Naive thymus-derived CD4-positive, alpha-beta T cell (primary cell): ENCODE measurements around the gene CELA3B. TPM values are rescaled to one million over a fixed set of nuclear protein-coding genes. Genes with fewer than 3 reads are reported as not detected.
A peak's percentile ranks its signal among the peaks of the same experiment; 100 is the strongest.
"Not testable (repeated sequence)": the region's sequence is repeated elsewhere in the genome, so short reads cannot be mapped to it uniquely, and the experiment has no call there.

Source experiments
- ATAC-seq: fragments of 150-1000 bp; cut with Tn5 transposase; 2 replicates; pipeline ENCODE4 v1.10.0; 2021; ENCODE audit warnings: mild to moderate bottlenecking, moderate library complexity
- CTCF ChIA-PET: fragments of 350-600 bp; sonication (Branson Sonifier 250); formaldehyde crosslinking; loops from one replicate; lab custom pipeline; 2021; ENCODE audit warnings: antibody characterized with exemption; lab: Charles Lee
- POLR2A ChIA-PET: fragments of 350-600 bp; sonication (Branson Sonifier 250); formaldehyde crosslinking; loops from one replicate; lab custom pipeline; 2021; ENCODE audit warnings: antibody characterized with exemption, inconsistent platforms; lab: Charles Lee
- DNase-seq, 9 donors: peaks; one replicate each; pipeline versions ENCODE4 v3.0.0 to v3.0.0-alpha.2; 2020 to 2022; ENCODE audit warnings: mixed read lengths in 1 of 9
- H3K27ac ChIP-seq: one replicate; pipeline ENCODE4 v1.7.0; 2013; ENCODE audit warnings: mild to moderate bottlenecking, low read depth, low read length, moderate library complexity
- H3K27me3 ChIP-seq, 2 donors: one replicate each; pipeline ENCODE4 v1.7.0; 2013; ENCODE audit warnings: low read length in 2 of 2, mild to moderate bottlenecking in 2 of 2, moderate library complexity in 2 of 2; ENCODE audit not compliant: control insufficient read depth in 2 of 2, insufficient read depth in 2 of 2
- H3K36me3 ChIP-seq, 3 experiments: 1 replicate in 2 of 3; 2 replicates in 1 of 3; pipeline ENCODE4 v1.7.0; 2013; ENCODE audit warnings: low read length in 3 of 3, mild to moderate bottlenecking in 3 of 3, moderate library complexity in 1 of 3; ENCODE audit not compliant: insufficient read depth in 3 of 3, control insufficient read depth in 2 of 3
- H3K4me1 ChIP-seq, 2 donors: one replicate each; pipeline ENCODE4 v1.7.0; 2013; ENCODE audit warnings: low read length in 2 of 2, mild to moderate bottlenecking in 2 of 2, moderate library complexity in 1 of 2; ENCODE audit not compliant: control insufficient read depth in 2 of 2, insufficient read depth in 2 of 2
- H3K4me3 ChIP-seq: 2 replicates; pipeline ENCODE4 v1.7.0; 2013; ENCODE audit warnings: mild to moderate bottlenecking, low read length
- H3K9me3 ChIP-seq, 3 experiments: 1 replicate in 2 of 3; 2 replicates in 1 of 3; pipeline ENCODE4 v1.7.0; 2013; ENCODE audit warnings: low read length in 3 of 3; ENCODE audit not compliant: control insufficient read depth in 2 of 3
- H3K27ac Mint-ChIP-seq, 9 donors: one replicate each; pipeline ENCODE4 v1.8.0; 2020 to 2022; ENCODE audit warnings: mixed read lengths in 9 of 9, mild to moderate bottlenecking in 8 of 9, moderate library complexity in 5 of 9, inconsistent platforms in 2 of 9
- H3K27me3 Mint-ChIP-seq, 5 donors: one replicate each; pipeline ENCODE4 v1.8.0; 2021 to 2022; ENCODE audit warnings: mixed read lengths in 5 of 5, mild to moderate bottlenecking in 1 of 5
- H3K36me3 Mint-ChIP-seq, 5 donors: one replicate each; pipeline ENCODE4 v1.8.0; 2020 to 2022; ENCODE audit warnings: mixed read lengths in 5 of 5, mild to moderate bottlenecking in 3 of 5, inconsistent platforms in 1 of 5
- H3K4me1 Mint-ChIP-seq, 7 donors: one replicate each; pipeline ENCODE4 v1.8.0; 2020 to 2022; ENCODE audit warnings: mixed read lengths in 7 of 7, mild to moderate bottlenecking in 3 of 7, inconsistent platforms in 1 of 7
- H3K4me3 Mint-ChIP-seq, 10 donors: one replicate each; pipeline ENCODE4 v1.8.0; 2020 to 2022; ENCODE audit warnings: mild to moderate bottlenecking in 10 of 10, mixed read lengths in 10 of 10, moderate library complexity in 6 of 10, inconsistent platforms in 2 of 10
- H3K9me3 Mint-ChIP-seq, 11 donors: one replicate each; pipeline ENCODE4 v1.8.0; 2020 to 2022; ENCODE audit warnings: mixed read lengths in 11 of 11, mild to moderate bottlenecking in 4 of 11, inconsistent platforms in 1 of 11, moderate library complexity in 1 of 11
- intact Hi-C, 2 donors: fragments of 100-400 bp; cut with micrococcal nuclease; formaldehyde crosslinking; loops; one replicate each; pipeline ENCODE4 v1.15.1; 2023
- polyA plus RNA-seq, 2 donors: library from polyadenylated mRNA; unstranded; fragments of 300-500 nt; fragmentation: Illumina TruSeq; gene quantifications; one replicate each; pipeline ENCODE4 v1.2.3, GENCODE V29; 2021
- total RNA-seq, 6 experiments: library from RNA in 5 of 6; stranded (reverse) in 5 of 6; gene quantifications; 1 replicate in 5 of 6; 2 replicates in 1 of 6; pipeline ENCODE4 v1.2.3 and lab custom pipeline; 2021 to 2026

Gene CELA3B
- total and polyA plus RNA-seq, 7 experiments from 2014 or later = not detected

DNA sequence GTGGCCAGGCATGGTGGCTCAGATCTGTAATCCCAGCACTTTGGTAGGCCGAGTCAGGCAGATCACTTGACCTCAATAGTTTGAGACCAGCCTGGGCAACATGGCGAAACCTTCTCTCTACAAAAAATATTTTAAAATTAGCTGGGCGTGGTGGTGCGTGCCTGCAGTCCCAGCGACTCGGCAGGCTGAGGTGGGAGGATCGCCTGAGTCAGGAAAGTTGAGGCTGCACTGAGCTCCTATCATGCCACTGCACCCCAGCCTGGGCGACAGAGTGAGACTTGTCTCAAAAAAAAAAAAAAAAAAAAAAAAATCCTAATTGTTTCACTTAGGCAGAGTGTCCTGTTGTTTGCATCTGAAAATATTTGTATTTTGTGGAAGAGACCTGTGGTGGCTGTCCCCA is 17.9 kb downstream of the CELA3B start:
- H3K4me1 Mint-ChIP-seq, H3K4me1 ChIP-seq, H3K27ac Mint-ChIP-seq, H3K4me3 Mint-ChIP-seq, H3K27ac ChIP-seq, H3K36me3 ChIP-seq, ATAC-seq, DNase-seq, H3K36me3 Mint-ChIP-seq, H3K27me3 Mint-ChIP-seq, H3K4me3 ChIP-seq, H3K9me3 ChIP-seq, POLR2A ChIA-PET, intact Hi-C loops, H3K9me3 Mint-ChIP-seq, CTCF ChIA-PET, H3K27me3 ChIP-seq: not testable (repeated sequence)

- H3K27me3 ChIP-seq, H3K9me3 ChIP-seq, H3K4me1 ChIP-seq, ATAC-seq, DNase-seq, H3K9me3 Mint-ChIP-seq, H3K4me3 ChIP-seq, POLR2A ChIA-PET, H3K36me3 ChIP-seq, CTCF ChIA-PET, H3K27me3 Mint-ChIP-seq, H3K27ac Mint-ChIP-seq, H3K27ac ChIP-seq, intact Hi-C loops, H3K36me3 Mint-ChIP-seq, H3K4me3 Mint-ChIP-seq, H3K4me1 Mint-ChIP-seq: not testable (repeated sequence)
Observed at GRCh38 chr1:21996663-21996970, 19.8 kb downstream of the CELA3B start.

DNA sequence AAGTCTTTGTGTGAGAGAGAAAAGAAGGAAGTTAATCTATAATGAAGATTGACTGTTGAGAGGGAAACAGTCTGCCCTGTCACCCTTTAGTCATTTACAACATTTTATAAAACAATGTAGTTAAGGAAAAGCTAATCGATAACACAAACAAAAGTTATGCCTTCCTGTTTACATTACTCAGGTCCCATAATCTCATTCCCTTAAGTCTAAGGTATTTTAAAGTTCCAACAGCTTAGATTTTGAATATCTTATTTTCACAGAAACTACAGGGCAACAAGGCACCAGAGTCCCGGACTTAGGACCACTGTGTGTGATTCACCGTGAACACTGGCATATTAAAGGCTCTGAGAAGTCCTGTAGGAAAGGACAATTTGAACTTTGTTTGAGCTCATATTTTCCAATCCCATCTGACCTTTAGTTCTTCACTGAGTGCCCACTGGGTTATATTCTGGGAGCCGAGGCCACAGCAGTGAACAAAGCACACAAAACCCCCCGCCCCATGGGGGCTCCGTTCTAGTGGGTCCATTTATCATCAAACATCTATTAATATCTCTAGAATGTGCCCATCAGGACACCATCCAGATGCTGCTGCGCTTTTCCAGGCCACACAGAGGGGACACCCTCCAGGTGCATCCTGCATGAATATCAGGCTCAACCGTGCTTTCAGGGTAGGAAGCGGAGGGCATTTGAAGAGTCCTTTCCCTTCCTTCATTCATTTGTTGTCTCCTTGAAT is 21.2 kb downstream of the CELA3B start:
- H3K4me1 ChIP-seq, H3K27ac ChIP-seq, H3K27me3 Mint-ChIP-seq, intact Hi-C loops, H3K9me3 Mint-ChIP-seq, POLR2A ChIA-PET, H3K27ac Mint-ChIP-seq, H3K36me3 Mint-ChIP-seq, H3K4me1 Mint-ChIP-seq, CTCF ChIA-PET, DNase-seq, ATAC-seq, H3K36me3 ChIP-seq, H3K4me3 Mint-ChIP-seq, H3K9me3 ChIP-seq, H3K27me3 ChIP-seq, H3K4me3 ChIP-seq: not testable (repeated sequence)

- not testable (repeated sequence) for H3K4me3 Mint-ChIP-seq
Observed at GRCh38 chr1:21998624-21999294, 21.9 kb downstream of the CELA3B start.

GRCh38 chr1:21999645-22000044 is 22.8 kb downstream of the CELA3B start:
- H3K36me3 ChIP-seq, H3K9me3 Mint-ChIP-seq, POLR2A ChIA-PET, H3K9me3 ChIP-seq, DNase-seq, H3K27me3 Mint-ChIP-seq, H3K27me3 ChIP-seq, H3K4me3 ChIP-seq, CTCF ChIA-PET, H3K27ac Mint-ChIP-seq, intact Hi-C loops, H3K4me3 Mint-ChIP-seq, H3K27ac ChIP-seq, H3K36me3 Mint-ChIP-seq, H3K4me1 Mint-ChIP-seq, ATAC-seq, H3K4me1 ChIP-seq: not testable (repeated sequence)

More at GRCh38 chr1:21998624-21999294, 21.9 kb downstream of the CELA3B start:
- H3K36me3 ChIP-seq, DNase-seq, H3K4me1 ChIP-seq, ATAC-seq, H3K4me3 ChIP-seq, H3K27me3 Mint-ChIP-seq, H3K27ac ChIP-seq, CTCF ChIA-PET, H3K9me3 ChIP-seq, H3K36me3 Mint-ChIP-seq, H3K4me1 Mint-ChIP-seq, H3K27me3 ChIP-seq, intact Hi-C loops, H3K9me3 Mint-ChIP-seq, H3K27ac Mint-ChIP-seq, POLR2A ChIA-PET: not testable (repeated sequence)

- Mint-ChIP-seq H3K36me3 (no peaks in the 10 kb centered on the region), H3K4me1 (peaks cover 0 to 2% (median 0%) of the 10 kb centered on the region in 7 donors), H3K27ac (peak within 1 kb of the TSS in 1 of 9 donors; percentile 90), H3K27me3 (no peaks in the 10 kb centered on the region), H3K4me3 (no peak within 1 kb of the TSS), H3K9me3 (peaks cover 0 to 3% (median 0%) of the 10 kb centered on the region in 11 donors)
- H3K36me3 ChIP-seq = no peaks in the 10 kb centered on the region
- H3K27me3 ChIP-seq = no peaks in the 10 kb centered on the region
- POLR2A ChIA-PET = interaction anchor here (0.7 kb wide), 1 partner anchor 64 kb away, joined by 3 read pairs; no protein-coding TSS in a partner anchor
- DNase-seq (no peak), ATAC-seq (no peak)
- CTCF ChIA-PET = no interaction called here
- no peaks in the 10 kb centered on the region for H3K4me1 ChIP-seq
- no peak within 1 kb of the TSS for H3K27ac ChIP-seq
- no peaks in the 10 kb centered on the region for H3K9me3 ChIP-seq
- no peak within 1 kb of the TSS for H3K4me3 ChIP-seq
- intact Hi-C loops = no loop called here
Observed at GRCh38 chr1:22001409-22001808, 24.6 kb downstream of the CELA3B start, which contains the start of gene CELA3A. Gene CELA3A, plus strand, starts transcription at chr1:22001657. Its CDS starts 18 bp downstream, at chr1:22001675.

- ATAC-seq, intact Hi-C loops, DNase-seq, H3K4me3 Mint-ChIP-seq, H3K4me1 ChIP-seq, H3K36me3 Mint-ChIP-seq, POLR2A ChIA-PET, H3K4me3 ChIP-seq, CTCF ChIA-PET, H3K4me1 Mint-ChIP-seq, H3K27ac ChIP-seq, H3K27ac Mint-ChIP-seq, H3K27me3 Mint-ChIP-seq, H3K36me3 ChIP-seq, H3K27me3 ChIP-seq, H3K9me3 Mint-ChIP-seq, H3K9me3 ChIP-seq: not testable (repeated sequence)
Observed at GRCh38 chr1:22002461-22002860, 25.6 kb downstream of the CELA3B start.
